Liver (tissue), 9 donors: Measurements from ENCODE around the gene WNT5A. TPM values are rescaled to one million over a fixed set of nuclear protein-coding genes. Genes with fewer than 3 reads are reported as not detected.

Source experiments
- DNase-seq: peaks from one replicate; pipeline ENCODE4 v3.0.0-alpha.2; 2017; ENCODE audit warnings: low spot score
- H3K27ac ChIP-seq, 2 donors: one replicate each; pipeline ENCODE4 v1.7.0; 2013; ENCODE audit warnings: inconsistent platforms in 2 of 2, low read length in 2 of 2, control low read depth in 1 of 2, low read depth in 1 of 2, mild to moderate bottlenecking in 1 of 2
- H3K27me3 ChIP-seq, 4 donors: one replicate each; pipeline versions ENCODE4 v1.6.1 to v1.7.0; 2013; ENCODE audit warnings: low read length in 3 of 4, inconsistent platforms in 1 of 4, mild to moderate bottlenecking in 1 of 4, moderate library complexity in 1 of 4; ENCODE audit not compliant: control insufficient read depth in 4 of 4, insufficient read depth in 4 of 4
- H3K36me3 ChIP-seq, 4 donors: one replicate each; pipeline versions ENCODE4 v1.6.1 to v1.7.0; 2013; ENCODE audit warnings: low read length in 3 of 4, mild to moderate bottlenecking in 3 of 4, low read depth in 1 of 4, moderate library complexity in 1 of 4; ENCODE audit not compliant: control insufficient read depth in 4 of 4, insufficient read depth in 3 of 4
- H3K4me1 ChIP-seq, 4 donors: one replicate each; pipeline versions ENCODE4 v1.6.1 to v1.7.0; 2013; ENCODE audit warnings: low read length in 3 of 4, mild to moderate bottlenecking in 3 of 4, moderate library complexity in 1 of 4; ENCODE audit not compliant: control insufficient read depth in 4 of 4, insufficient read depth in 4 of 4
- H3K4me3 ChIP-seq, 3 donors: one replicate each; pipeline versions ENCODE4 v1.6.1 to v1.7.0; 2013; ENCODE audit warnings: low read length in 3 of 3, control low read depth in 1 of 3, low read depth in 1 of 3, mild to moderate bottlenecking in 1 of 3
- H3K9ac ChIP-seq, 2 donors: one replicate each; pipeline ENCODE4 v1.7.0; 2013; ENCODE audit warnings: low read length in 2 of 2, mild to moderate bottlenecking in 2 of 2, moderate library complexity in 2 of 2, control low read depth in 1 of 2, low read depth in 1 of 2
- H3K9me3 ChIP-seq, 4 donors: one replicate each; pipeline versions ENCODE4 v1.6.1 to v1.7.0; 2013; ENCODE audit warnings: low read length in 3 of 4; ENCODE audit not compliant: control insufficient read depth in 4 of 4
- ATF3 ChIP-seq: IDR thresholded peaks from 2 replicates; pipeline ENCODE4 v1.6.1; 2016; ENCODE audit warnings: antibody characterized with exemption
- EGR1 ChIP-seq, 2 donors: IDR thresholded peaks; 2 replicates each; pipeline ENCODE4 v1.6.1; 2016 to 2018; ENCODE audit warnings: antibody characterized with exemption in 2 of 2, low read depth in 2 of 2
- FOXA1 ChIP-seq: IDR thresholded peaks from 2 replicates; pipeline ENCODE4 v1.6.1; 2016; ENCODE audit warnings: antibody characterized with exemption
- FOXA2 ChIP-seq: IDR thresholded peaks from 2 replicates; pipeline ENCODE4 v1.6.1; 2016; ENCODE audit warnings: antibody characterized with exemption
- HNF4G ChIP-seq: IDR thresholded peaks from 2 replicates; pipeline ENCODE4 v1.6.1; 2016; ENCODE audit warnings: antibody characterized with exemption
- JUND ChIP-seq, 2 donors: IDR thresholded peaks; 2 replicates each; pipeline ENCODE4 v1.6.1; 2016; ENCODE audit warnings: antibody characterized with exemption in 2 of 2
- NR2F2 ChIP-seq: IDR thresholded peaks from 2 replicates; pipeline ENCODE4 v1.6.1; 2016; ENCODE audit warnings: antibody characterized with exemption
- RXRA ChIP-seq, 2 donors: IDR thresholded peaks; 2 replicates each; pipeline ENCODE4 v1.6.1; 2017 to 2018; ENCODE audit warnings: antibody characterized with exemption in 2 of 2, mild to moderate bottlenecking in 1 of 2
- SP1 ChIP-seq: IDR thresholded peaks from 2 replicates; pipeline ENCODE4 v1.6.1; 2018; ENCODE audit warnings: antibody characterized with exemption, mild to moderate bottlenecking
- YY1 ChIP-seq: IDR thresholded peaks from 2 replicates; pipeline ENCODE4 v1.6.1; 2016; ENCODE audit warnings: antibody characterized with exemption, mild to moderate bottlenecking
- WGBS: extraction: QIAGEN DNeasy Blood & Tissue Kit; methylation state at CpG from one replicate; pipeline ENCODE4 v1.1.7; 2013; 5-methylcytosine and 5-hydroxymethylcytosine counted together
- polyA plus RNA-seq, 2 donors: library from polyadenylated mRNA; stranded (reverse) in 1 of 2; unstranded in 1 of 2; fragments of 200-250 nt in 1 of 2; fragments of >200 nt in 1 of 2; fragmentation: Nextera tagmentation in 1 of 2; extraction: Ambion mirVana in 1 of 2; gene quantifications; one replicate each; pipeline versions ENCODE4 v1.2.1 to v1.2.3, GENCODE V29; 2013 to 2015
- total RNA-seq, 2 donors: library from RNA; depleted of rRNA; stranded (reverse); fragments of >200 nt; gene quantifications; one replicate each; pipeline ENCODE4 v1.2.3, GENCODE V29; 2014
- TF ChIP-seq, protein P1 (sequence below): IDR thresholded peaks from 2 replicates; pipeline ENCODE4 v1.6.1; 2016; ENCODE audit warnings: antibody characterized with exemption, mild to moderate bottlenecking
- TF ChIP-seq, protein P2 (sequence below): IDR thresholded peaks from 2 replicates; pipeline ENCODE4 v1.6.1; 2016; ENCODE audit warnings: antibody characterized with exemption
- TF ChIP-seq, protein P3 (sequence below): fragments of 150-350 bp; IDR thresholded peaks from 2 replicates; pipeline ENCODE4 v1.5.1; 2017; ENCODE audit warnings: improper control_type of control experiment, low read depth, low read length; ENCODE audit not compliant: missing input control
- TF ChIP-seq, protein P4 (sequence below): IDR thresholded peaks from 2 replicates; pipeline ENCODE4 v1.6.1; 2016; ENCODE audit warnings: antibody characterized with exemption
- donor health status: healthy.
- donor health status: healthy.
- donor health status: healthy.
- donor health status: healthy.
- donor health status: healthy.

The WNT5A gene
- total and polyA plus RNA-seq, 4 donors = 0.18 to 1.3 (median 0.66) TPM

DNA sequence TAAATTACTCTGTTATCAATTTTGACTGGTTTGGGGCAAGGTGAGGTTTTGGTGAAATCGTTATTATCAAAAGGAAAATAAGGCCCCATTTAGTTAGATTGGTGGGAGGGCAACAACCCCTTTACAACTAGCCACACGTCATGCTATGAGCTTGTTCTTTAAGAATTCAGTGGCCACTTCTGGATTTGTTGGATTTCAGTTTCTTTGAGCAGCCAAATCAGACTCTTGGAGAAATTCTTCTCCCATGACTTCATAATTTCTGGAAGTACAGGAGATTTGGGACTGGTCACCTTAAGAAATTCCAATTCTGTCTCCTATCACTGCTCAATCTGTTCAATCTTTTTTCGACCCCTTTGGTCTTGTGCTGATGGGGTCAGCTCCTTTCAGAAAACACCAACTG, 14.8 kb upstream of the WNT5A start:
- H3K4me3 ChIP-seq = no peak overlapping the region
- no peak overlapping the region for H3K27ac ChIP-seq
- TF ChIP-seq RXRA (IDR thresholded peaks at IDR 0.05) (no peak), JUND (IDR thresholded peaks at IDR 0.05) (no peak), ATF3 (no peak), NR2F2 (no peak), HNF4G (no peak), SP1 (no peak), YY1 (no peak), FOXA2 (no peak), FOXA1 (no peak)
- TF ChIP-seq, protein P1, sequence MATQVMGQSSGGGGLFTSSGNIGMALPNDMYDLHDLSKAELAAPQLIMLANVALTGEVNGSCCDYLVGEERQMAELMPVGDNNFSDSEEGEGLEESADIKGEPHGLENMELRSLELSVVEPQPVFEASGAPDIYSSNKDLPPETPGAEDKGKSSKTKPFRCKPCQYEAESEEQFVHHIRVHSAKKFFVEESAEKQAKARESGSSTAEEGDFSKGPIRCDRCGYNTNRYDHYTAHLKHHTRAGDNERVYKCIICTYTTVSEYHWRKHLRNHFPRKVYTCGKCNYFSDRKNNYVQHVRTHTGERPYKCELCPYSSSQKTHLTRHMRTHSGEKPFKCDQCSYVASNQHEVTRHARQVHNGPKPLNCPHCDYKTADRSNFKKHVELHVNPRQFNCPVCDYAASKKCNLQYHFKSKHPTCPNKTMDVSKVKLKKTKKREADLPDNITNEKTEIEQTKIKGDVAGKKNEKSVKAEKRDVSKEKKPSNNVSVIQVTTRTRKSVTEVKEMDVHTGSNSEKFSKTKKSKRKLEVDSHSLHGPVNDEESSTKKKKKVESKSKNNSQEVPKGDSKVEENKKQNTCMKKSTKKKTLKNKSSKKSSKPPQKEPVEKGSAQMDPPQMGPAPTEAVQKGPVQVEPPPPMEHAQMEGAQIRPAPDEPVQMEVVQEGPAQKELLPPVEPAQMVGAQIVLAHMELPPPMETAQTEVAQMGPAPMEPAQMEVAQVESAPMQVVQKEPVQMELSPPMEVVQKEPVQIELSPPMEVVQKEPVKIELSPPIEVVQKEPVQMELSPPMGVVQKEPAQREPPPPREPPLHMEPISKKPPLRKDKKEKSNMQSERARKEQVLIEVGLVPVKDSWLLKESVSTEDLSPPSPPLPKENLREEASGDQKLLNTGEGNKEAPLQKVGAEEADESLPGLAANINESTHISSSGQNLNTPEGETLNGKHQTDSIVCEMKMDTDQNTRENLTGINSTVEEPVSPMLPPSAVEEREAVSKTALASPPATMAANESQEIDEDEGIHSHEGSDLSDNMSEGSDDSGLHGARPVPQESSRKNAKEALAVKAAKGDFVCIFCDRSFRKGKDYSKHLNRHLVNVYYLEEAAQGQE = no peak
- TF ChIP-seq, protein P2, sequence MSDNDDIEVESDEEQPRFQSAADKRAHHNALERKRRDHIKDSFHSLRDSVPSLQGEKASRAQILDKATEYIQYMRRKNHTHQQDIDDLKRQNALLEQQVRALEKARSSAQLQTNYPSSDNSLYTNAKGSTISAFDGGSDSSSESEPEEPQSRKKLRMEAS = no peak
- TF ChIP-seq, protein P3, sequence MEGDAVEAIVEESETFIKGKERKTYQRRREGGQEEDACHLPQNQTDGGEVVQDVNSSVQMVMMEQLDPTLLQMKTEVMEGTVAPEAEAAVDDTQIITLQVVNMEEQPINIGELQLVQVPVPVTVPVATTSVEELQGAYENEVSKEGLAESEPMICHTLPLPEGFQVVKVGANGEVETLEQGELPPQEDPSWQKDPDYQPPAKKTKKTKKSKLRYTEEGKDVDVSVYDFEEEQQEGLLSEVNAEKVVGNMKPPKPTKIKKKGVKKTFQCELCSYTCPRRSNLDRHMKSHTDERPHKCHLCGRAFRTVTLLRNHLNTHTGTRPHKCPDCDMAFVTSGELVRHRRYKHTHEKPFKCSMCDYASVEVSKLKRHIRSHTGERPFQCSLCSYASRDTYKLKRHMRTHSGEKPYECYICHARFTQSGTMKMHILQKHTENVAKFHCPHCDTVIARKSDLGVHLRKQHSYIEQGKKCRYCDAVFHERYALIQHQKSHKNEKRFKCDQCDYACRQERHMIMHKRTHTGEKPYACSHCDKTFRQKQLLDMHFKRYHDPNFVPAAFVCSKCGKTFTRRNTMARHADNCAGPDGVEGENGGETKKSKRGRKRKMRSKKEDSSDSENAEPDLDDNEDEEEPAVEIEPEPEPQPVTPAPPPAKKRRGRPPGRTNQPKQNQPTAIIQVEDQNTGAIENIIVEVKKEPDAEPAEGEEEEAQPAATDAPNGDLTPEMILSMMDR = no peak
- H3K9ac ChIP-seq = no peak overlapping the region
- H3K9me3 ChIP-seq = no peaks in the 10 kb centered on the region
- H3K36me3 ChIP-seq = no peaks in the 10 kb centered on the region
- DNase-seq = no peak
- H3K4me1 ChIP-seq = peaks cover 4 to 23% (median 10%) of the 10 kb centered on the region in 4 donors
- H3K27me3 ChIP-seq = no peaks in the 10 kb centered on the region
- WGBS = 90% methylated on average over 3 of the region's 3 CpGs

- 51% methylated on average over 5 of the region's 5 CpGs for WGBS
- no peak for TF ChIP-seq EGR1 (IDR thresholded peaks at IDR 0.05; ENCODE audit: low read depth in 2 of 2)
- TF ChIP-seq, protein P3 = no peak
- TF ChIP-seq, protein P4, sequence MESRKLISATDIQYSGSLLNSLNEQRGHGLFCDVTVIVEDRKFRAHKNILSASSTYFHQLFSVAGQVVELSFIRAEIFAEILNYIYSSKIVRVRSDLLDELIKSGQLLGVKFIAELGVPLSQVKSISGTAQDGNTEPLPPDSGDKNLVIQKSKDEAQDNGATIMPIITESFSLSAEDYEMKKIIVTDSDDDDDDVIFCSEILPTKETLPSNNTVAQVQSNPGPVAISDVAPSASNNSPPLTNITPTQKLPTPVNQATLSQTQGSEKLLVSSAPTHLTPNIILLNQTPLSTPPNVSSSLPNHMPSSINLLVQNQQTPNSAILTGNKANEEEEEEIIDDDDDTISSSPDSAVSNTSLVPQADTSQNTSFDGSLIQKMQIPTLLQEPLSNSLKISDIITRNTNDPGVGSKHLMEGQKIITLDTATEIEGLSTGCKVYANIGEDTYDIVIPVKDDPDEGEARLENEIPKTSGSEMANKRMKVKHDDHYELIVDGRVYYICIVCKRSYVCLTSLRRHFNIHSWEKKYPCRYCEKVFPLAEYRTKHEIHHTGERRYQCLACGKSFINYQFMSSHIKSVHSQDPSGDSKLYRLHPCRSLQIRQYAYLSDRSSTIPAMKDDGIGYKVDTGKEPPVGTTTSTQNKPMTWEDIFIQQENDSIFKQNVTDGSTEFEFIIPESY = no peak
- no peak for TF ChIP-seq RXRA (IDR thresholded peaks at IDR 0.05)
- TF ChIP-seq, protein P2 = no peak
- no peak overlapping the region for H3K4me3 ChIP-seq
These were observed 13.6 kb upstream of the WNT5A start for GRCh38 chr3:55500555-55501330.

More at GRCh38 chr3:55500555-55501330, 13.6 kb upstream of the WNT5A start:
- H3K4me1 ChIP-seq = peaks cover 4 to 28% (median 14%) of the 10 kb centered on the region in 4 donors
- H3K36me3 ChIP-seq = no peaks in the 10 kb centered on the region
- H3K9me3 ChIP-seq = no peaks in the 10 kb centered on the region
- no peaks in the 10 kb centered on the region for H3K27me3 ChIP-seq
- DNase-seq = no peak
- no peak overlapping the region for H3K27ac ChIP-seq
- H3K9ac ChIP-seq = no peak overlapping the region
